Activated naive CD4-positive, alpha-beta T cell treated with anti-CD3 and anti-CD28 coated beads, Interleukin-2, amount 50 U/mL, for 16 hours (primary cell): ENCODE data around the gene ARID1B.

Source experiments
- DNase-seq: peaks from one replicate; pipeline ENCODE4 v3.0.0-alpha.2; 2020

Gene ARID1B

GRCh38 chr6:157222201-157222981, 445.2 kb downstream of the ARID1B start:
- no peak for DNase-seq

- DNase-seq, result no peak
These were observed 445.8 kb downstream of the ARID1B start for GRCh38 chr6:157223021-157223430.

GRCh38 chr6:157223511-157223910, 446.3 kb downstream of the ARID1B start:
- no peak for DNase-seq

GRCh38 chr6:157224178-157224950, 447.2 kb downstream of the ARID1B start:
- no peak for DNase-seq

- DNase-seq, result no peak
These were observed 447.9 kb downstream of the ARID1B start for GRCh38 chr6:157224951-157225574.

- DNase-seq, result no peak
These were observed 448.4 kb downstream of the ARID1B start for GRCh38 chr6:157225575-157225995.

- no peak for DNase-seq
These were observed 448.9 kb downstream of the ARID1B start for GRCh38 chr6:157226026-157226625.

GRCh38 chr6:157226761-157227160, 449.6 kb downstream of the ARID1B start:
- no peak for DNase-seq

GRCh38 chr6:157227202-157228166, 450.3 kb downstream of the ARID1B start:
- DNase-seq, result no peak

GRCh38 chr6:157228426-157229131, 451.4 kb downstream of the ARID1B start:
- DNase-seq, result no peak

- no peak for DNase-seq
These were observed 452.0 kb downstream of the ARID1B start for GRCh38 chr6:157229132-157229618.

GRCh38 chr6:157229713-157230112, 452.5 kb downstream of the ARID1B start:
- no peak for DNase-seq

GRCh38 chr6:157230910-157231309, 453.7 kb downstream of the ARID1B start:
- DNase-seq, result no peak

GRCh38 chr6:157232161-157232895, 455.1 kb downstream of the ARID1B start:
- DNase-seq, result no peak

- DNase-seq, result no peak
These were observed 456.0 kb downstream of the ARID1B start for GRCh38 chr6:157233156-157233555.

GRCh38 chr6:157233686-157234085, 456.5 kb downstream of the ARID1B start:
- DNase-seq, result no peak

GRCh38 chr6:157235600-157236039, 458.4 kb downstream of the ARID1B start:
- peak; percentile 67 for DNase-seq

- no peak for DNase-seq
These were observed 459.0 kb downstream of the ARID1B start for GRCh38 chr6:157236040-157236725.

GRCh38 chr6:157238346-157238745, 461.2 kb downstream of the ARID1B start:
- DNase-seq, result no peak

- DNase-seq, result no peak
These were observed 462.0 kb downstream of the ARID1B start for GRCh38 chr6:157239148-157239547.
